CMK (cell line): Measurements from ENCODE around the gene PHACTR1.

Experiments
- DNase-seq: peaks from one replicate; pipeline ENCODE4 v3.0.0-alpha.2; 2010; ENCODE audit warnings: low read depth

PHACTR1 gene

DNA sequence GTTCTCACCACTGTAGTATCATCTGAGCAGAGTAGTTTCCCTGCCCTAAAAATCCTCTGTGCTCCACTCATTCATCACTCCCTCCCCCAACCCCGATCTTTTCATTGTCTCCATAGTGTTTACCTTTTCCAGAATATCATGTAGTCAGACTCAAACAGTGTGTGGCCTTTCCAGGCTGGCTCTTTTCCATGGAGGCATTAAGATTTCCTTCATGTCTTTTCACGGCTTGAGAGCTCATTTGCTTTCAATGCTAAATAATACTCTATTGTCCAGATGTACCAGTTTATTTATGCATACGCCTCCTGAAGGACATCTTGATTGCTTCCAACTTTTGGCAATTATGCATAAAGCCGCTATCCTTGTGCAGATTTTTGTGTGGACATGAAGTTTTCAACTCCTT is 235.8 kb downstream of the PHACTR1 start:
- no peak for DNase-seq

DNA sequence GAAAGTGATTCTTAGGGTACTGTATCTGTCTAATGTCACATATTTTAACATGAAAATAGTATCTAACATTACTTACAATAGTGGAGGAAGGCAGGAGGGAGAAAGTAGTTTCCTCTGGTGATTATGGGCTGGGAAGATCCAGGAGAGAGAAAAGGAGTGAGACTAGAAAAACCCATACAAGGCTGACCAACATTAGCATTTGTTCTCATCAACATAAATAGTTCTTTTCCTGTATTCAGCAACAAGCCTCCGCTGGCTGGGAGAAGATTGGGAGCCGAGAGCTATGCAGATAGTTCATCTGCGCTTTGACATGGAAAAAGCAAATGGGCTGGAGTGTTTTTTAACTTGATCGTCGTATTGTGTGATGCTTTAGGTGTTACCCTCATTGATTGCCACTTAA is 239.4 kb downstream of the PHACTR1 start:
- DNase-seq = no peak

- DNase-seq = no peak
Measured at GRCh38 chr6:12956991-12957320, 240.4 kb downstream of the PHACTR1 start.

GRCh38 chr6:12957321-12958051 is 240.9 kb downstream of the PHACTR1 start:
- DNase-seq = no peak

GRCh38 chr6:12958052-12958706 is 241.6 kb downstream of the PHACTR1 start:
- DNase-seq = no peak

GRCh38 chr6:12961761-12962160 is 245.2 kb downstream of the PHACTR1 start:
- DNase-seq = no peak

DNA sequence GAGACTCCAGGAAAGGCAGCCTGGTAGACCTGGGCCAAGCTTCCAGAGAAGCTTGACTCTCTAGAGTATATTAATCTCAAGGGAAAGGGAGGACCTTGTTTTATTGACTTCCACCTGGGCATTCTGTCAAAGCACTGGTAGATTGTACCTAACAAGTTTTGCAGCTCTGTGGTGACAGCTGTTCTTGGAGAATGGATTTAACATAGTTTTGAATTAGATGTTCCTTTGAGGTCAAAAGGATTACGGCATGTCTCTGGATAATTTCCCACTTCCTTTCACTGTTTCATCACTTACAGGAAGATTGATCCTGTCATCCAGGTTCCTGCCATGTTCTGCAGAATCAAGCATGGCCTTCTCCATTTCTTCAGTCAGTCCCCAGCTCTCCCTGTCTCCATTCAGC is 246.0 kb downstream of the PHACTR1 start:
- no peak for DNase-seq

DNA sequence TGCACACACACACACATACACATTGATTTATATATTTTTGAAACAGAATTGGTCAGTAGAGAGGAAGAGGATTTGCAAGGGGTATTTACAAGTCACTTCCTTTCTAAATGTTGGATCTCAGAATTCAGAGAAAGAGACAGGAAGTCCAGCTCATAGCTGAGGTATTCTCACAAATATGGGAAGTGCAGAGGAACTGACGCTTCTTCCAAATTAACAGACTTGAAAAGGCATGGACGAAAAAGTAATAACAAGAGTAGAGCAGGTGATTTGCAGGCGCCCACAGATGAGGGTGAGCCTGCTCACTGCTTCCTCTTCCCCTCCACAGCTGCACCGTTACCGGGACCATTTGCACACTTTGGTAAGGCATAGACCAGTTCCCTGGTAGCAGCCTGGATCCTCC is 246.4 kb downstream of the PHACTR1 start:
- DNase-seq = no peak

DNA sequence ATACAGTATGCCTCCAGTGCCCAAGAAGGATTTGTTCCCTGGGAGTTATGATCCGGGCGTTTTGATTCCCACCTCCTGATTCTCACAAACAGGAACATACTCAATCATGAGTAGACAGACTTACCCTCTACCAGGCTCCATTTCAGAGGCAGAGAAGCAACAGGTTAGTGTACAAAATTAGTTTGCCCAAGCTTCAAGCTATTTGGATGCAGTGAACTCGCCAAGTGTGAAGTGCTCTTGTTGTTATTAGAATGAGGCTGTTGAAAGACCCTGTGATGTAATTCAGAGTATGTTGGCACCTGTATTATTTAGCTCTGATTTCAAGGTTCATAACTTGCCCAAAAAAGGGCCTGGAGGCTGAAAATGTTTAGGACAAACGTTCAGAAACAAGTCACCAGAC is 247.0 kb downstream of the PHACTR1 start:
- no peak for DNase-seq

- no peak for DNase-seq
Measured at GRCh38 chr6:12967686-12968085, 251.1 kb downstream of the PHACTR1 start.

GRCh38 chr6:12968290-12968689 is 251.7 kb downstream of the PHACTR1 start:
- no peak for DNase-seq

DNA sequence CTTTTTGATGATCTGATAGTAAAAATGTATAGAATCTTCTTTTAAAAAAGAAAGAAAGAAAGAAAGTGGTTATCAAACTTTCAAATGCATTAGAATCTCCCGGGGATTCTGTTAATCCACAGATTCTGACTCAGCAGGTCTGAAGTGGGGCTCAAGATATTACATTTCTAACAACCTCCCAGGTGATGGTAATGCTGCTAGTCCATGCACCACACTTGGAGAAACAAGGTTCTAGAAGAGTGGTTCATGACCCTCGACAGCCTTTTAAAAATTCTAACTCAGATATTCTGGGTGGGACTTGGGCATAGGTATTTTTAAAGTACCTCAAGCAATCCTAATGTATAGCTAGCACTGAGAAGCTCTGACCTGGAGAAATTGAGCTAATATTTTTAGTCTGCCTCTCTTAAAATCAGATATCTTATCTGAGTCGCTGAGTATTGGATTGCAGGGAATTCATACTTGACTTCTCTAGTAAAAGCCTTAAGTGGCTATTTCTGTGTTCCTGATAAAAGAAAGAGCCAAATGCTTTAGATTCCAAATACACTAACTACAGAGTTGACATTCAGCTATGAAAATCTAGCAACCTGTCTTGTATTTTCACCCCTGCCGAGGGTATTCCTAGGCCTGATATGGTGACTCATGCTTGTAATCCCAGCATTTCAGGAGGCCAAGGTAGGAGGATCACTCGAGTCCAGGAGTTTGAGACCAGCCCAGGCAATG is 252.4 kb downstream of the PHACTR1 start:
- no peak for DNase-seq

- DNase-seq = no peak
Measured at GRCh38 chr6:12969966-12970365, 253.4 kb downstream of the PHACTR1 start.

GRCh38 chr6:12973386-12973785 is 256.8 kb downstream of the PHACTR1 start:
- no peak for DNase-seq

GRCh38 chr6:12974551-12974950 is 258.0 kb downstream of the PHACTR1 start:
- no peak for DNase-seq

DNA sequence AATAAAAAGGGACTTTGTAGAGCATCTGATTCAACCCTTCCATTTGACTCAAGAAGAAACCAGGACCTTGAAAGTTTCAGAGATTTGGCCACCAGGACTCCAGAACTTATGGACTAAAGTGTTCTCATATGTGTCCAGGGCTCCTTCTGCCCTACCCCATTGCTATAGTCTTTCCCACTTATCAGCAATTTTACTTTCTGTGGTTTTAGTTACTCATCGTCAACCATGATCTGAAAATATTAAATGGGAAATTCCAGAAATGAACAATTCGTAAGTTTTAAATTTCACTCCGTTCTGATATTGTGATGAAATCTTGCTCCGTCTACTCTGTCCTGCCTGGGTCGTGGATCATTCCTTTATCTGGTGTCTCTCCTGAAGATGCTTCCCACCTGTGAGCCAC is 259.8 kb downstream of the PHACTR1 start:
- DNase-seq = no peak

GRCh38 chr6:12977206-12977605 is 260.6 kb downstream of the PHACTR1 start:
- DNase-seq = no peak

- no peak for DNase-seq
Measured at GRCh38 chr6:12977806-12978205, 261.2 kb downstream of the PHACTR1 start.

GRCh38 chr6:12980741-12981140 is 264.2 kb downstream of the PHACTR1 start:
- no peak for DNase-seq

DNA sequence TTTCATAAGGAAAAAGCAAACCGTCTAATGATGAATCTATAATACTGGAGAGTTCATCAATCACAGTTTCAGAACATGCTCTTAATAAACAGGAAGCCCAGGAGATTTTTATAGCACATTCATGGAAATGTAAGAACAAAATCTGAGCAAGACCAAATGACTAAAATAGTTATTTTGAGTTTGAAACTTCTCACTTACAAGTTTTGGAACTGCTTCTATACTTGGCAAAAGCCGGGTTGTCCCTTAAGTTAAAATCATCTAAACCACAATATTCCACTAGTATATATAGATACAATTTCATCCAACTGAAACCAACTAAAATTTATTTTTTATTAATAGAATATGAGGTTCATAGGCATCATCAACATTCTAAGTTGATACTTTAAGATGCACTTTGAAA is 268.2 kb downstream of the PHACTR1 start:
- DNase-seq = no peak

- DNase-seq = no peak
Measured at GRCh38 chr6:12987783-12988182, 271.2 kb downstream of the PHACTR1 start.

DNA sequence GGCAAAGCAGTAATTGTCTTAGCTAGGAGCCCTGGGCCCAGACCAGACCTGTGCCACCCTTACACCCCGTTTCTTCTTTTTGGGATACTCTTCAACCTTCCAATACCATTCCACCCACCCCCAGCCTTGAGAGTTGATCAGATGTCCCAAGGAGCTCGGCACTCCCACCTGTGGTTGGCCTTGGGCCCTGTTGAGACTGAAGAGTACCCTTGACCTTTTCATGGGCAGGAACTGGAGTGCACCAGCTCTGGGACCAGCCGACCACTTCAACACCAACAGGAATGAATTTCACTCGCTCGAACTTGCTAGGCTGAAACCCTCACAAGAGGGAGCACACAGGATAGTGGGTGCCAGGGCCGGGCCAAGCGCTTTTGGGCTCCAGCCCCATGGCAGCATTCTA is 273.6 kb downstream of the PHACTR1 start:
- no peak for DNase-seq

GRCh38 chr6:12991435-12991834 is 274.9 kb downstream of the PHACTR1 start:
- no peak for DNase-seq
